ENCODE measurements around the gene HAUS1.
"Not testable (repeated sequence)": the region's sequence is repeated elsewhere in the genome, so short reads cannot be mapped to it uniquely, and the experiment has no call there.

The HAUS1 gene

GRCh38 chr18:46160050-46160798 is 56.0 kb downstream of the HAUS1 start:
- no peak for DNase-seq

- DNase-seq = not testable (repeated sequence)
Measured at GRCh38 chr18:46160840-46161239, 56.7 kb downstream of the HAUS1 start.

- DNase-seq = no peak
Measured at GRCh38 chr18:46161703-46162396, 57.7 kb downstream of the HAUS1 start.

GRCh38 chr18:46163091-46163490 is 58.9 kb downstream of the HAUS1 start:
- no peak for DNase-seq

- no peak for DNase-seq
Measured at GRCh38 chr18:46163941-46164499, 59.8 kb downstream of the HAUS1 start.

GRCh38 chr18:46164502-46164901 is 60.3 kb downstream of the HAUS1 start:
- not testable (repeated sequence) for DNase-seq

- no peak for DNase-seq
Measured at GRCh38 chr18:46164920-46165319, 60.7 kb downstream of the HAUS1 start.

- no peak for DNase-seq
Measured at GRCh38 chr18:46166261-46166970, 62.2 kb downstream of the HAUS1 start.

GRCh38 chr18:46167971-46168370 is 63.8 kb downstream of the HAUS1 start:
- DNase-seq = no peak

- no peak for DNase-seq
Measured at GRCh38 chr18:46169464-46169941, 65.3 kb downstream of the HAUS1 start.

- DNase-seq = no peak
Measured at GRCh38 chr18:46171331-46171730, 67.1 kb downstream of the HAUS1 start.

- DNase-seq = peak; percentile 91 to 93
Measured at GRCh38 chr18:46173393-46174341, 69.5 kb downstream of the HAUS1 start.

GRCh38 chr18:46174342-46175041 is 70.3 kb downstream of the HAUS1 start:
- DNase-seq = peak; percentile 16 to 25

- DNase-seq = no peak
Measured at GRCh38 chr18:46176001-46176400, 71.8 kb downstream of the HAUS1 start.
